ENCODE data around the gene SMYD3. TPM values are rescaled to one million over a fixed set of nuclear protein-coding genes. Genes with fewer than 3 reads are reported as not detected.

Gene SMYD3
- total RNA-seq, 1 experiment from 2014 or later, result 25.5 TPM

DNA sequence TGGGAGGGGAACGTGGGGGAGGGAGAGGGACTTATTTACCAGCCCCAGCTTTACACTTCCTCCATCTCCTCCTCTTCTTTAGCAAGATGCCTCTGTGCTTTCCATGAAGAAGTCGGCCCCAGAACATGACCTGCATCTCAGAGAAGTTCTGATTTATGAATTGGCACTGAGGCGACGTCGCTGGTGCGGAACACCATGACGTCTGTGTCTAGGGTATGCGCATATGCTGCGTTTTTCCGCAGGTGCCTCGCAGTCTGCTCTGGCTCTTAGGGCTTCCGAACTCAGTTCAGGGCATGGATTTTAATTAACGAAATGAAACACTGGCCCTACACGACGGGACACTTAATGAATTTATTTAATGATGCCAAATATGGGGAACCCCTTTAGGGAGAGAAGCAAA is 510.3 kb downstream of the SMYD3 start:
- no peak overlapping the region for H3K27ac Mint-ChIP-seq
- H2BK20ac ChIP-seq (ENCODE audit: low read depth, low read length, poor library complexity, severe bottlenecking), result no peak overlapping the region
- WGBS (ENCODE audit: extremely low coverage, insufficient read length, low lambda C conversion rate), result no CpG with 5 or more reads among the region's 15 CpGs
- peaks cover 2% of the 10 kb centered on the region; the same call in 1 of the 2 replicates for H3K4me1 ChIP-seq (ENCODE audit: insufficient read depth, low read length)
- no peaks in the 10 kb centered on the region for H3K27me3 ChIP-seq (ENCODE audit: insufficient read depth, low read length)
- DNase-seq, result no peak
- H4K20me1 ChIP-seq (ENCODE audit: control insufficient read depth, insufficient read depth, insufficient read length), result no peaks in the 10 kb centered on the region
- no peak overlapping the region for H2BK120ac ChIP-seq (ENCODE audit: low read depth, low read length, poor library complexity, severe bottlenecking)
- H3K56ac ChIP-seq (ENCODE audit: insufficient read length, low read depth, low read length), result no peak overlapping the region
- H3K36me3 Mint-ChIP-seq (ENCODE audit: insufficient read depth in 1 of 3, low read depth in 3 of 3), result peaks cover 0 to under 1% (median 0%) of the 10 kb centered on the region in 3 experiments; a peak in 2 of 7 replicates
- no peak overlapping the region for H3T11ph ChIP-seq (ENCODE audit: low read length)
- H3K9me3 ChIP-seq (ENCODE audit: control insufficient read depth, low read depth, low read length), result no peaks in the 10 kb centered on the region
- H3K23ac ChIP-seq (ENCODE audit: insufficient read length, low read depth, low read length), result no peak overlapping the region
- H3K23me2 ChIP-seq (ENCODE audit: insufficient read length, low read depth, low read length, poor library complexity, severe bottlenecking), result no peaks in the 10 kb centered on the region
- H2BK5ac ChIP-seq (ENCODE audit: insufficient read length, low read length), result no peak overlapping the region
- H3K27ac ChIP-seq (ENCODE audit: insufficient read length, low read depth, low read length), result no peak overlapping the region
- no peak overlapping the region for H3K4ac ChIP-seq (ENCODE audit: low read depth, low read length)
- H3K9ac ChIP-seq (ENCODE audit: extremely low read depth, insufficient read length, low read length), result no peak overlapping the region
- H3K14ac ChIP-seq (ENCODE audit: insufficient read depth, low read length), result no peak overlapping the region
- H3K79me1 ChIP-seq (ENCODE audit: insufficient read depth, low read depth, low read length, poor library complexity, severe bottlenecking), result no peaks in the 10 kb centered on the region
- H4K8ac ChIP-seq (replicated peaks; ENCODE audit: insufficient read length, low read depth, low read length), result no peak overlapping the region
- TF ChIP-seq, protein P1, sequence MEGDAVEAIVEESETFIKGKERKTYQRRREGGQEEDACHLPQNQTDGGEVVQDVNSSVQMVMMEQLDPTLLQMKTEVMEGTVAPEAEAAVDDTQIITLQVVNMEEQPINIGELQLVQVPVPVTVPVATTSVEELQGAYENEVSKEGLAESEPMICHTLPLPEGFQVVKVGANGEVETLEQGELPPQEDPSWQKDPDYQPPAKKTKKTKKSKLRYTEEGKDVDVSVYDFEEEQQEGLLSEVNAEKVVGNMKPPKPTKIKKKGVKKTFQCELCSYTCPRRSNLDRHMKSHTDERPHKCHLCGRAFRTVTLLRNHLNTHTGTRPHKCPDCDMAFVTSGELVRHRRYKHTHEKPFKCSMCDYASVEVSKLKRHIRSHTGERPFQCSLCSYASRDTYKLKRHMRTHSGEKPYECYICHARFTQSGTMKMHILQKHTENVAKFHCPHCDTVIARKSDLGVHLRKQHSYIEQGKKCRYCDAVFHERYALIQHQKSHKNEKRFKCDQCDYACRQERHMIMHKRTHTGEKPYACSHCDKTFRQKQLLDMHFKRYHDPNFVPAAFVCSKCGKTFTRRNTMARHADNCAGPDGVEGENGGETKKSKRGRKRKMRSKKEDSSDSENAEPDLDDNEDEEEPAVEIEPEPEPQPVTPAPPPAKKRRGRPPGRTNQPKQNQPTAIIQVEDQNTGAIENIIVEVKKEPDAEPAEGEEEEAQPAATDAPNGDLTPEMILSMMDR (conservative IDR thresholded peaks at IDR 0.05), result no peak
- H3K4me2 ChIP-seq (ENCODE audit: insufficient read depth, insufficient read length, low read length), result no peak overlapping the region
- H4K91ac ChIP-seq (ENCODE audit: insufficient read length, low read depth, low read length), result no peak overlapping the region
- no peak overlapping the region for H2AFZ ChIP-seq (ENCODE audit: low read length)
- no peaks in the 10 kb centered on the region for H3K27me3 Mint-ChIP-seq (ENCODE audit: low read depth)
- H3K9me3 Mint-ChIP-seq, result no peaks in the 10 kb centered on the region
- no peak overlapping the region for H3K4me3 Mint-ChIP-seq
- H3K79me2 ChIP-seq (ENCODE audit: insufficient read depth, low read length), result no peaks in the 10 kb centered on the region
- H4K5ac ChIP-seq (ENCODE audit: insufficient read length, low read depth, low read length), result no peak overlapping the region
- no peak overlapping the region for H2BK15ac ChIP-seq (ENCODE audit: low read depth, low read length)
- no peak overlapping the region for H3K18ac ChIP-seq (ENCODE audit: insufficient read length, low read depth, low read length)
- peaks cover 23 to 25% of the 10 kb centered on the region in 2 experiments for H3K4me1 Mint-ChIP-seq
- H2BK12ac ChIP-seq (ENCODE audit: insufficient read length, low read depth, low read length), result no peak overlapping the region
- H2AK5ac ChIP-seq (ENCODE audit: insufficient read length, low read length), result no peak overlapping the region

Data from H9 (cell line).